H1 (cell line): ENCODE results near the gene NR0B1. TPM values are rescaled to one million over a fixed set of nuclear protein-coding genes. Genes with fewer than 3 reads are reported as not detected.

ENCODE experiments used
- CTCF ChIA-PET: fragments of 300-600 bp; sonication (Branson Sonifier 250); formaldehyde crosslinking; loops from one replicate; lab custom pipeline; 2021; ENCODE audit not compliant: partially characterized antibody; lab: Charles Lee
- POLR2A ChIA-PET: fragments of 300-600 bp; sonication (Branson Sonifier 250); formaldehyde crosslinking; loops from one replicate; lab custom pipeline; 2021; ENCODE audit warnings: inconsistent platforms; ENCODE audit not compliant: partially characterized antibody; lab: Charles Lee
- DNase-seq, 2 experiments: peaks; one replicate each; pipeline versions ENCODE4 v3.0.0 to v3.0.0-alpha.2; 2010 to 2022; ENCODE audit warnings: low spot score in 2 of 2, low read depth in 1 of 2, mixed read lengths in 1 of 2
- FAIRE-seq: peaks from 2 replicates; lab custom pipeline; 2011; peaks lifted over from hg19 to GRCh38; lab: Jason Lieb, UNC
- H2AFZ ChIP-seq: 2 replicates; pipeline ENCODE4 v1.8.1; 2012; ENCODE audit warnings: low read length, inconsistent platforms
- H2AK5ac ChIP-seq: 2 replicates; pipeline ENCODE4 v1.6.1; 2013; ENCODE audit warnings: low read depth, low read length
- H2BK120ac ChIP-seq: replicated peaks from 2 replicates; pipeline ENCODE3; 2013; ENCODE audit warnings: low read depth, low read length, inconsistent platforms
- H2BK12ac ChIP-seq: 2 replicates; pipeline ENCODE4 v1.6.1; 2013; ENCODE audit warnings: low read depth, low read length
- H2BK15ac ChIP-seq: 2 replicates; pipeline ENCODE4 v1.6.1; 2013; ENCODE audit warnings: low read length
- H2BK20ac ChIP-seq: 2 replicates; pipeline ENCODE4 v1.6.1; 2013; ENCODE audit warnings: low read length
- H2BK5ac ChIP-seq: 2 replicates; pipeline ENCODE4 v1.6.1; 2013; ENCODE audit warnings: low read depth, low read length
- H3K14ac ChIP-seq: 2 replicates; pipeline ENCODE4 v1.6.1; 2013; ENCODE audit warnings: inconsistent platforms; ENCODE audit not compliant: insufficient read length
- H3K18ac ChIP-seq: 2 replicates; pipeline ENCODE4 v1.6.1; 2013; ENCODE audit warnings: low read length; ENCODE audit errors: extremely low read depth
- H3K23ac ChIP-seq: 2 replicates; pipeline ENCODE4 v1.6.1; 2013; ENCODE audit warnings: inconsistent platforms; ENCODE audit not compliant: insufficient read length
- H3K23me2 ChIP-seq: 2 replicates; pipeline ENCODE4 v1.6.1; 2013; ENCODE audit warnings: low read depth, low read length
- H3K27ac ChIP-seq: 2 replicates; pipeline ENCODE4 v1.6.1; 2011; ENCODE audit warnings: low read depth, low read length, inconsistent platforms
- H3K27me3 ChIP-seq, 4 experiments: replicated peaks in 1 of 4; 1 replicate in 1 of 4; 2 replicates in 3 of 4; pipeline versions ENCODE4 v1.6.1 to v1.8.1; 2011 to 2013; ENCODE audit warnings: low read length in 3 of 4, mild to moderate bottlenecking in 3 of 4, inconsistent platforms in 2 of 4, mixed read lengths in 2 of 4, moderate library complexity in 1 of 4; ENCODE audit not compliant: control insufficient read depth in 3 of 4, insufficient read depth in 3 of 4; ENCODE audit errors: extremely low read depth in 1 of 4
- H3K36me3 ChIP-seq, 4 experiments: 2 replicates each; pipeline versions ENCODE4 v1.6.1 to v1.8.1; 2011 to 2013; ENCODE audit warnings: mild to moderate bottlenecking in 4 of 4, low read length in 3 of 4, moderate library complexity in 2 of 4, control low read depth in 1 of 4, inconsistent platforms in 1 of 4; ENCODE audit not compliant: insufficient read depth in 4 of 4, control insufficient read depth in 2 of 4
- H3K4ac ChIP-seq: replicated peaks from 2 replicates; pipeline ENCODE3; 2013; ENCODE audit warnings: low read length, low read depth, mixed read lengths, inconsistent platforms; ENCODE audit not compliant: insufficient read length
- H3K4me1 ChIP-seq, 4 experiments: replicated peaks in 1 of 4; 1 replicate in 1 of 4; 2 replicates in 3 of 4; pipeline versions ENCODE4 v1.6.1 to v1.8.1; 2011 to 2013; ENCODE audit warnings: low read length in 3 of 4, inconsistent platforms in 2 of 4, mixed read lengths in 1 of 4; ENCODE audit not compliant: insufficient read depth in 4 of 4, control insufficient read depth in 3 of 4
- H3K4me2 ChIP-seq, 2 experiments: 2 replicates each; pipeline versions ENCODE4 v1.6.1 to v1.8.1; 2011 to 2013; ENCODE audit warnings: low read depth in 2 of 2, low read length in 2 of 2, control low read depth in 1 of 2, inconsistent platforms in 1 of 2, mild to moderate bottlenecking in 1 of 2; ENCODE audit not compliant: insufficient read depth in 1 of 2
- H3K4me3 ChIP-seq, 4 experiments: fragments of 200-600, 300-600 bp in 1 of 4; sonication (generic), shearing (Covaris generic), sonication (Bioruptor Twin) in 1 of 4; 2 replicates each; pipeline versions ENCODE4 v1.5.1 to v1.8.1; 2011 to 2016; ENCODE audit warnings: low read length in 4 of 4, low read depth in 3 of 4, control low read depth in 2 of 4, inconsistent platforms in 2 of 4, mild to moderate bottlenecking in 2 of 4, mixed read lengths in 1 of 4, moderate library complexity in 1 of 4; ENCODE audit not compliant: insufficient read depth in 2 of 4; ENCODE audit errors: extremely low read depth in 1 of 4
- H3K56ac ChIP-seq: replicated peaks from 2 replicates; pipeline ENCODE3; 2013; ENCODE audit warnings: low read depth, mild to moderate bottlenecking, mixed read lengths, low read length, inconsistent platforms; ENCODE audit not compliant: insufficient read length
- H3K79me1 ChIP-seq: 2 replicates; pipeline ENCODE4 v1.6.1; 2013; ENCODE audit warnings: low read depth, low read length, control low read depth
- H3K79me2 ChIP-seq, 2 experiments: 2 replicates each; pipeline versions ENCODE4 v1.6.1 to v1.8.1; 2012 to 2013; ENCODE audit warnings: low read length in 2 of 2, mild to moderate bottlenecking in 2 of 2, inconsistent platforms in 1 of 2; ENCODE audit not compliant: insufficient read depth in 2 of 2, control insufficient read depth in 1 of 2
- H3K9ac ChIP-seq, 4 experiments: replicated peaks in 1 of 4; 1 replicate in 1 of 4; 2 replicates in 3 of 4; pipeline versions ENCODE4 v1.6.1 to v1.8.1; 2011 to 2013; ENCODE audit warnings: low read depth in 3 of 4, low read length in 3 of 4, control low read depth in 2 of 4, mild to moderate bottlenecking in 2 of 4, moderate library complexity in 2 of 4, inconsistent platforms in 1 of 4; ENCODE audit errors: extremely low read depth in 1 of 4
- H3K9me3 ChIP-seq, 2 experiments: 2 replicates each; pipeline versions ENCODE4 v1.6.1 to v1.8.1; 2012 to 2013; ENCODE audit warnings: mild to moderate bottlenecking in 2 of 2, moderate library complexity in 2 of 2, control low read depth in 1 of 2, inconsistent platforms in 1 of 2, low read depth in 1 of 2, low read length in 1 of 2, mixed read lengths in 1 of 2; ENCODE audit not compliant: insufficient read depth in 2 of 2
- H4K20me1 ChIP-seq, 2 experiments: replicated peaks in 1 of 2; 2 replicates each; pipeline versions ENCODE3 to v1.8.1; 2011 to 2013; ENCODE audit warnings: inconsistent platforms in 2 of 2, low read length in 2 of 2, mild to moderate bottlenecking in 1 of 2; ENCODE audit not compliant: insufficient read depth in 2 of 2, control insufficient read depth in 1 of 2
- H4K5ac ChIP-seq: 2 replicates; pipeline ENCODE4 v1.6.1; 2013; ENCODE audit warnings: low read length, low read depth, mixed read lengths, inconsistent platforms; ENCODE audit not compliant: insufficient read length
- H4K8ac ChIP-seq: 2 replicates; pipeline ENCODE4 v1.8.0; 2013; ENCODE audit warnings: mild to moderate bottlenecking, moderate library complexity, low read length, inconsistent platforms; ENCODE audit not compliant: insufficient read depth; ENCODE audit errors: extremely low read depth
- H4K91ac ChIP-seq: replicated peaks from 2 replicates; pipeline ENCODE3; 2013; ENCODE audit warnings: low read length, mixed read lengths, inconsistent platforms; ENCODE audit not compliant: insufficient read length
- BACH1 ChIP-seq: IDR thresholded peaks from 2 replicates; pipeline ENCODE4 v1.6.1; 2012; ENCODE audit warnings: low read length, improper control_type of control experiment
- BRCA1 ChIP-seq: IDR thresholded peaks from 2 replicates; pipeline ENCODE4 v1.6.1; 2012; ENCODE audit warnings: low read depth, low read length, improper control_type of control experiment
- CHD2 ChIP-seq: IDR thresholded peaks from 2 replicates; pipeline ENCODE4 v1.6.1; 2012; ENCODE audit warnings: low read length, improper control_type of control experiment
- EP300 ChIP-seq, 2 experiments: IDR thresholded peaks; 1 replicate in 1 of 2; 2 replicates in 1 of 2; pipeline ENCODE4 v1.6.1; 2011 to 2012; ENCODE audit warnings: low read depth in 2 of 2, low read length in 2 of 2, mild to moderate bottlenecking in 2 of 2, borderline replicate concordance in 1 of 2, inconsistent platforms in 1 of 2, moderate library complexity in 1 of 2
- HDAC6 ChIP-seq: IDR thresholded peaks from one replicate; pipeline ENCODE4 v1.7.1; 2012; ENCODE audit warnings: low read depth, mild to moderate bottlenecking, inconsistent platforms, low read length, moderate library complexity
- KDM1A ChIP-seq: fragments of 200-600, 300-600 bp; sonication (generic); IDR thresholded peaks from 2 replicates; pipeline ENCODE4 v1.7.1; 2016; ENCODE audit warnings: mild to moderate bottlenecking, low read length, borderline replicate concordance
- NRF1 ChIP-seq: IDR thresholded peaks from 2 replicates; pipeline ENCODE4 v1.6.1; 2011; ENCODE audit warnings: mild to moderate bottlenecking, low read depth, low read length, improper control_type of control experiment
- SAP30 ChIP-seq: fragments of 300-600 bp; sonication (generic); IDR thresholded peaks from 2 replicates; pipeline ENCODE4 v1.7.1; 2012; ENCODE audit warnings: low read length, moderate library complexity, mild to moderate bottlenecking, inconsistent platforms; ENCODE audit not compliant: insufficient read depth, insufficient replicate concordance
- SIN3A ChIP-seq, 2 experiments: IDR thresholded peaks in 1 of 2; conservative IDR thresholded peaks in 1 of 2; 2 replicates each; pipeline ENCODE4 v1.6.1; 2011 to 2012; ENCODE audit warnings: low read length in 2 of 2, improper control_type of control experiment in 1 of 2, low read depth in 1 of 2, mild to moderate bottlenecking in 1 of 2
- SP2 ChIP-seq: IDR thresholded peaks from 2 replicates; pipeline ENCODE4 v1.6.1; 2012; ENCODE audit warnings: mild to moderate bottlenecking, low read length, inconsistent platforms
- TBP ChIP-seq: IDR thresholded peaks from 2 replicates; pipeline ENCODE4 v1.6.1; 2011; ENCODE audit warnings: low read depth, low read length, improper control_type of control experiment
- TEAD4 ChIP-seq: IDR thresholded peaks from 2 replicates; pipeline ENCODE4 v1.6.1; 2012; ENCODE audit warnings: low read depth, low read length, inconsistent platforms, mixed read lengths
- YY1 ChIP-seq: IDR thresholded peaks from 2 replicates; pipeline ENCODE4 v1.6.1; 2011; ENCODE audit warnings: low read depth, mild to moderate bottlenecking, low read length
- polyA plus RNA-seq, 7 experiments: library from polyadenylated mRNA; depleted of rRNA in 3 of 7; stranded (reverse) in 5 of 7; unstranded in 2 of 7; fragments of >200 nt in 5 of 7; fragments of 200-250 nt in 2 of 7; gene quantifications; 1 replicate in 5 of 7; 2 replicates in 1 of 7; 4 replicates in 1 of 7; pipeline versions ENCODE4 v1.2.1 to v1.2.3, GENCODE V29; 2011 to 2013; ENCODE audit warnings: missing spikeins in 2 of 7, mixed read lengths in 2 of 7
- total RNA-seq: library from RNA; stranded (reverse); fragmentation: NEBNext Ultra II Directional; extraction: Animal tissue kit (Norgen Biotek cat#: 25700); gene quantifications from 2 replicates; pipeline ENCODE4 v1.2.1, GENCODE V29; 2021

NR0B1 gene
- total and polyA plus RNA-seq, 2 of the 8 experiments (the other 6 are each of a cell fraction or from before 2014, with no cell fraction given) = 0.24 to 0.26 TPM

GRCh38 chrX:30261012-30261411 lies 48.2 kb downstream of the NR0B1 start:
- no peak for TF ChIP-seq TEAD4
- TF ChIP-seq CHD2 = no peak
- no peak for TF ChIP-seq KDM1A
- TF ChIP-seq SAP30 = no peak
- TF ChIP-seq TBP = no peak
- TF ChIP-seq BRCA1 = no peak
- no peak for TF ChIP-seq SP2
- no peak for TF ChIP-seq NRF1
- no peak for TF ChIP-seq SIN3A (conservative IDR thresholded peaks at IDR 0.05 in 1 of 2, IDR thresholded peaks at IDR 0.05 in 1 of 2; ENCODE audit: low read depth in 1 of 2, low read length in 2 of 2)
- TF ChIP-seq BACH1 = no peak
- no peak for TF ChIP-seq HDAC6
- TF ChIP-seq EP300 (IDR thresholded peaks at IDR 0.05; ENCODE audit: borderline replicate concordance in 1 of 2, low read depth in 2 of 2, low read length in 2 of 2) = no peak
- TF ChIP-seq YY1 = no peak
- DNase-seq (no peak), FAIRE-seq (no peak)
- Histone ChIP-seq H3K14ac (no peak overlapping the region), H3K23ac (no peak overlapping the region), H2BK120ac (no peak overlapping the region), H3K36me3 (no peaks in the 10 kb centered on the region), H4K20me1 (no peaks in the 10 kb centered on the region), H3K9me3 (peaks cover 5 to 11% of the 10 kb centered on the region in 2 experiments; a peak in 2 of 4 replicates), H3K4me2 (no peak overlapping the region), H2AK5ac (no peak overlapping the region), H4K5ac (no peak overlapping the region), H2AFZ (no peak overlapping the region), H3K56ac (no peak overlapping the region), H2BK5ac (no peak overlapping the region), H2BK15ac (no peak overlapping the region), H3K4ac (no peak overlapping the region), H3K4me1 (no peaks in the 10 kb centered on the region), H4K8ac (no peak overlapping the region), H3K18ac (no peak overlapping the region), H3K79me2 (no peaks in the 10 kb centered on the region), H4K91ac (no peak overlapping the region), H3K27ac (no peak overlapping the region), H3K9ac (no peak overlapping the region), H3K4me3 (no peak overlapping the region), H2BK20ac (no peak overlapping the region), H3K27me3 (no peaks in the 10 kb centered on the region), H2BK12ac (no peak overlapping the region), H3K23me2 (no peaks in the 10 kb centered on the region; the same call in 1 of the 2 replicates), H3K79me1 (no peaks in the 10 kb centered on the region)
- ChIA-PET CTCF (no interaction called here), POLR2A (no interaction called here)
